Stimulated activated CD8-positive, alpha-beta memory T cell treated with anti-CD3 and anti-CD28 coated beads, Interleukin-15, amount 100 ng/mL, for 1 hour (primary cell): ENCODE measurements around the gene ATG101.
A peak's percentile ranks its signal among the peaks of the same experiment; 100 is the strongest.

ENCODE experiments used
- DNase-seq: peaks from one replicate; pipeline ENCODE4 v3.0.0-alpha.2; 2020; ENCODE audit warnings: low read depth

ATG101 gene

GRCh38 chr12:52042706-52043385 lies 26.9 kb upstream of the ATG101 start:
- DNase-seq, result no peak

- no peak for DNase-seq
Observed at GRCh38 chr12:52043386-52044212, 26.2 kb upstream of the ATG101 start.

- no peak for DNase-seq
Observed at GRCh38 chr12:52044292-52044983, 25.3 kb upstream of the ATG101 start.

GRCh38 chr12:52045794-52046199 lies 24.0 kb upstream of the ATG101 start:
- DNase-seq, result no peak

- DNase-seq, result no peak
Observed at GRCh38 chr12:52046859-52047258, 22.9 kb upstream of the ATG101 start.

GRCh38 chr12:52049286-52049685 lies 20.5 kb upstream of the ATG101 start:
- no peak for DNase-seq

- no peak for DNase-seq
Observed at GRCh38 chr12:52049688-52050087, 20.1 kb upstream of the ATG101 start.

- no peak for DNase-seq
Observed at GRCh38 chr12:52050116-52050757, 19.5 kb upstream of the ATG101 start.

- DNase-seq, result peak; percentile 98
Observed at GRCh38 chr12:52050758-52051541, 18.8 kb upstream of the ATG101 start, which contains the start of gene NR4A1. TSS of gene NR4A1 (plus strand) at chr12:52051442. CDS start at chr12:52054329, 2,887 bp downstream.

- peak; percentile 14 for DNase-seq
Observed at GRCh38 chr12:52052468-52053186, 17.2 kb upstream of the ATG101 start.

GRCh38 chr12:52053536-52054209 lies 16.1 kb upstream of the ATG101 start:
- DNase-seq, result peak; percentile 25

GRCh38 chr12:52054231-52054832 lies 15.4 kb upstream of the ATG101 start:
- DNase-seq, result peak; percentile 25

GRCh38 chr12:52054833-52055730 lies 14.7 kb upstream of the ATG101 start:
- no peak for DNase-seq

- peak; percentile 23 for DNase-seq
Observed at GRCh38 chr12:52055731-52056711, 13.8 kb upstream of the ATG101 start.

- DNase-seq, result peak; percentile 19
Observed at GRCh38 chr12:52056801-52057637, 12.8 kb upstream of the ATG101 start.
